HCT116 (cell line): ENCODE measurements around the gene HEPACAM. TPM values are rescaled to one million over a fixed set of nuclear protein-coding genes. Genes with fewer than 3 reads are reported as not detected.

Experiments used
- ATAC-seq: fragments of 200-7000 bp; cut with Tn5 transposase; 2 replicates; pipeline ENCODE4 v1.9.1; 2020; ENCODE audit warnings: mild to moderate bottlenecking, moderate library complexity
- BruUV-seq: library from RNA; stranded (reverse); fragments of 400-500 nt; replicated peaks from 2 replicates; lab custom pipeline; 2021; lab: Mats Ljungman, UMichigan
- CTCF ChIA-PET: fragments of 300-600 bp; sonication (Branson Sonifier 250); formaldehyde crosslinking; loops from one replicate; lab custom pipeline; 2021; ENCODE audit warnings: antibody characterized with exemption; lab: Charles Lee
- POLR2A ChIA-PET: fragments of 300-600, 350-600 bp; sonication (Branson Sonifier 250); formaldehyde crosslinking; loops from one replicate; lab custom pipeline; 2021; ENCODE audit warnings: antibody characterized with exemption; lab: Charles Lee
- RAD21 ChIA-PET, 2 experiments: fragments of 300-600 bp; sonication (Branson Sonifier 250); formaldehyde crosslinking; loops; one replicate each; lab custom pipeline; 2023; ENCODE audit warnings: low total read pairs in 2 of 2; ENCODE audit not compliant: uncharacterized antibody in 2 of 2, unreplicated experiment in 2 of 2, low non-redundant PET in 1 of 2; lab: Charles Lee
- DNase-seq: peaks from one replicate; pipeline ENCODE4 v3.0.0-alpha.2; 2010; ENCODE audit warnings: low read depth, low spot score
- H2AFZ ChIP-seq: fragments of 200-600 bp; shearing (Covaris generic), sonication (generic); 2 replicates; pipeline ENCODE4 v1.6.1; 2017; ENCODE audit warnings: low read depth, mixed run types, mixed read lengths, antibody characterized with exemption, low read length; ENCODE audit not compliant: poor library complexity, severe bottlenecking
- H3K27ac ChIP-seq: 2 replicates; pipeline ENCODE4 v1.5.1; 2012; ENCODE audit warnings: low read depth, low read length
- H3K27me3 ChIP-seq: fragments of 200-600 bp; sonication (generic); 2 replicates; pipeline ENCODE4 v1.6.1; 2016; ENCODE audit warnings: mixed run types, low read length, mixed read lengths; ENCODE audit not compliant: insufficient read depth
- H3K36me3 ChIP-seq, 2 experiments: fragments of 200-500 bp in 1 of 2; fragments of 200-600 bp in 1 of 2; sonication (Bioruptor generic) in 1 of 2; sonication (generic) in 1 of 2; 2 replicates each; pipeline versions ENCODE4 v1.5.1 to v1.6.1; 2014 to 2016; ENCODE audit warnings: low read length in 2 of 2, inconsistent platforms in 1 of 2, mixed read lengths in 1 of 2, mixed run types in 1 of 2; ENCODE audit not compliant: insufficient read depth in 2 of 2, control insufficient read depth in 1 of 2
- H3K4me1 ChIP-seq, 2 experiments: fragments of 200-600 bp in 1 of 2; sonication (generic) in 1 of 2; 2 replicates each; pipeline versions ENCODE4 v1.5.1 to v1.6.1; 2012 to 2017; ENCODE audit warnings: low read length in 2 of 2, inconsistent platforms in 1 of 2, mild to moderate bottlenecking in 1 of 2, mixed read lengths in 1 of 2, mixed run types in 1 of 2, moderate library complexity in 1 of 2; ENCODE audit not compliant: insufficient read depth in 2 of 2, control insufficient read depth in 1 of 2
- H3K4me2 ChIP-seq: fragments of 200-600 bp; sonication (generic); 2 replicates; pipeline ENCODE4 v1.6.1; 2017; ENCODE audit warnings: mixed run types, low read length, mixed read lengths
- H3K4me3 ChIP-seq, 2 experiments: fragments of 200-600 bp in 1 of 2; sonication (generic) in 1 of 2; replicated peaks in 1 of 2; 2 replicates each; pipeline ENCODE4 v1.5.1; 2011 to 2016; ENCODE audit warnings: low read length in 2 of 2, control low read depth in 1 of 2, low read depth in 1 of 2, mild to moderate bottlenecking in 1 of 2, mixed read lengths in 1 of 2, mixed run types in 1 of 2
- H3K79me2 ChIP-seq: fragments of 200-600 bp; sonication (generic); 2 replicates; pipeline ENCODE4 v1.6.1; 2017; ENCODE audit warnings: mild to moderate bottlenecking, mixed run types, low read length, moderate library complexity, mixed read lengths; ENCODE audit not compliant: insufficient read depth
- H3K9ac ChIP-seq: fragments of 200-600 bp; sonication (generic); 2 replicates; pipeline ENCODE4 v1.6.1; 2016; ENCODE audit warnings: low read length, mixed read lengths
- H3K9me2 ChIP-seq: fragments of 200-600 bp; sonication (generic), shearing (Covaris generic); 2 replicates; pipeline ENCODE4 v1.6.1; 2017; ENCODE audit warnings: mixed run types, mild to moderate bottlenecking, moderate library complexity; ENCODE audit not compliant: insufficient read depth
- H3K9me3 ChIP-seq, 2 experiments: fragments of 200-500 bp in 1 of 2; fragments of 200-600 bp in 1 of 2; sonication (Bioruptor generic) in 1 of 2; sonication (generic) in 1 of 2; 2 replicates each; pipeline ENCODE4 v1.6.1; 2014 to 2017; ENCODE audit warnings: low read length in 2 of 2, mixed read lengths in 2 of 2, inconsistent platforms in 1 of 2, low read depth in 1 of 2, mild to moderate bottlenecking in 1 of 2, mixed run types in 1 of 2, moderate library complexity in 1 of 2; ENCODE audit not compliant: control insufficient read depth in 1 of 2, insufficient read depth in 1 of 2
- H4K20me1 ChIP-seq: fragments of 200-600 bp; sonication (generic), shearing (Covaris generic); 2 replicates; pipeline ENCODE4 v1.6.1; 2017; ENCODE audit warnings: mixed run types, mild to moderate bottlenecking, moderate library complexity; ENCODE audit not compliant: insufficient read depth
- ATF3 ChIP-seq: IDR thresholded peaks from 2 replicates; pipeline ENCODE4 v1.6.1; 2012
- CTCF ChIP-seq, 3 experiments: fragments of 200-600 bp in 1 of 3; sonication (generic) in 1 of 3; IDR thresholded peaks in 2 of 3; conservative IDR thresholded peaks in 1 of 3; 2 replicates each; pipeline ENCODE4 v1.5.1; 2012 to 2017; ENCODE audit warnings: low read depth in 2 of 3, low read length in 2 of 3, antibody characterized with exemption in 1 of 3, borderline replicate concordance in 1 of 3, control low read depth in 1 of 3, mild to moderate bottlenecking in 1 of 3, mixed read lengths in 1 of 3, mixed run types in 1 of 3, moderate library complexity in 1 of 3; ENCODE audit not compliant: insufficient read depth in 1 of 3
- EZH2phosphoT487 ChIP-seq: fragments of 200-600 bp; IDR thresholded peaks from 2 replicates; pipeline ENCODE4 v1.6.1; 2018; ENCODE audit warnings: antibody characterized with exemption, borderline replicate concordance
- JUND ChIP-seq: IDR thresholded peaks from 2 replicates; pipeline ENCODE4 v1.6.1; 2012
- MAX ChIP-seq: IDR thresholded peaks from 2 replicates; pipeline ENCODE4 v1.6.1; 2012
- POLR2A ChIP-seq: IDR thresholded peaks from 2 replicates; pipeline ENCODE4 v1.7.0; 2011; ENCODE audit warnings: borderline replicate concordance; ENCODE audit not compliant: insufficient read depth, insufficient read length; ENCODE audit errors: extremely low read depth
- RAD21 ChIP-seq: IDR thresholded peaks from 2 replicates; pipeline ENCODE4 v1.6.1; 2012; ENCODE audit warnings: low read depth, mild to moderate bottlenecking
- REST ChIP-seq: IDR thresholded peaks from 2 replicates; pipeline ENCODE4 v1.6.1; 2012; ENCODE audit warnings: low read depth
- TCF7L2 ChIP-seq: IDR thresholded peaks from 2 replicates; pipeline ENCODE4 v1.7.0; 2011; ENCODE audit warnings: borderline replicate concordance, inconsistent platforms; ENCODE audit not compliant: insufficient read depth, insufficient read length; ENCODE audit errors: extremely low read depth
- YY1 ChIP-seq: IDR thresholded peaks from 2 replicates; pipeline ENCODE4 v1.6.1; 2011; ENCODE audit warnings: low read length, low read depth, moderate library complexity, mild to moderate bottlenecking; ENCODE audit not compliant: insufficient replicate concordance; ENCODE audit errors: extremely low read depth
- ZBTB33 ChIP-seq: IDR thresholded peaks from 2 replicates; pipeline ENCODE4 v1.6.1; 2011; ENCODE audit warnings: mild to moderate bottlenecking, low read length, moderate library complexity; ENCODE audit not compliant: insufficient replicate concordance; ENCODE audit errors: extremely low read depth
- ZFX ChIP-seq: fragments of 450-650 bp; IDR thresholded peaks from 2 replicates; pipeline ENCODE4 v1.6.1; 2017
- ZNF274 ChIP-seq: fragments of 200-500 bp; sonication (Bioruptor generic); IDR thresholded peaks from 2 replicates; pipeline ENCODE4 v1.6.1; 2014; ENCODE audit warnings: mild to moderate bottlenecking, low read depth, low read length, inconsistent platforms
- intact Hi-C: fragments of 100-400 bp; cut with micrococcal nuclease; formaldehyde crosslinking; loops from 2 replicates; pipeline ENCODE4 v1.10.0; 2022
- total RNA-seq: library from RNA; stranded (reverse); gene quantifications from one replicate; pipeline ENCODE4 v1.2.1, GENCODE V29; 2021; ENCODE audit not compliant: unreplicated experiment

The HEPACAM gene
- total RNA-seq, 1 experiment from 2014 or later: not detected

GRCh38 chr11:124890683-124891372 lies 45.0 kb downstream of the HEPACAM start:
- TF ChIP-seq RAD21 (no peak), REST (no peak), ATF3 (no peak), CTCF (IDR thresholded peaks at IDR 0.05 in 2 of 3, conservative IDR thresholded peaks at IDR 0.05 in 1 of 3; ENCODE audit: borderline replicate concordance in 1 of 3, insufficient read depth in 1 of 3, low read depth in 2 of 3, low read length in 2 of 3) (no peak), EZH2phosphoT487 (no peak), YY1 (no peak), TCF7L2 (no peak), MAX (no peak), ZNF274 (no peak), ZBTB33 (no peak), ZFX (no peak), JUND (no peak), POLR2A (no peak)
- TF ChIP-seq, all 23 proteins: peak for 0
- BruUV-seq: no TSS peak
- CTCF ChIA-PET: interaction anchor here (1.2 to 1.6 kb wide), 2 partner anchors 15 to 234 kb away, joined by 3 to 5 read pairs; no protein-coding TSS in a partner anchor
- H4K20me1 ChIP-seq: no peaks in the 10 kb centered on the region
- H3K27me3 ChIP-seq: 0 out of 2 replicates have a peak, but pooled peaks cover 3% of the 10 kb centered on the region
- RAD21 ChIA-PET: no interaction called here
- intact Hi-C loops: no loop called here
- no peaks in the 10 kb centered on the region for H3K79me2 ChIP-seq
- no peaks in the 10 kb centered on the region for H3K36me3 ChIP-seq
- H2AFZ ChIP-seq: no peak overlapping the region
- no peak overlapping the region for H3K27ac ChIP-seq
- H3K4me3 ChIP-seq: no peak overlapping the region
- no peaks in the 10 kb centered on the region for H3K9me2 ChIP-seq
- H3K4me2 ChIP-seq: no peak overlapping the region
- no peaks in the 10 kb centered on the region for H3K9me3 ChIP-seq
- no peak for DNase-seq
- H3K9ac ChIP-seq: no peak overlapping the region
- POLR2A ChIA-PET: no interaction called here
- H3K4me1 ChIP-seq: no peaks in the 10 kb centered on the region
- ATAC-seq: no peak
